HPDE6-E6E7 (cell line): ENCODE measurements around the gene SHISA3.
A peak's percentile ranks its signal among the peaks of the same experiment; 100 is the strongest.
"Not testable (repeated sequence)": the region's sequence is repeated elsewhere in the genome, so short reads cannot be mapped to it uniquely, and the experiment has no call there.

Experiments used
- DNase-seq: peaks from one replicate; pipeline ENCODE4 v3.0.0; 2011; ENCODE audit warnings: missing footprints; ENCODE audit errors: extremely low spot score

SHISA3 gene

DNA sequence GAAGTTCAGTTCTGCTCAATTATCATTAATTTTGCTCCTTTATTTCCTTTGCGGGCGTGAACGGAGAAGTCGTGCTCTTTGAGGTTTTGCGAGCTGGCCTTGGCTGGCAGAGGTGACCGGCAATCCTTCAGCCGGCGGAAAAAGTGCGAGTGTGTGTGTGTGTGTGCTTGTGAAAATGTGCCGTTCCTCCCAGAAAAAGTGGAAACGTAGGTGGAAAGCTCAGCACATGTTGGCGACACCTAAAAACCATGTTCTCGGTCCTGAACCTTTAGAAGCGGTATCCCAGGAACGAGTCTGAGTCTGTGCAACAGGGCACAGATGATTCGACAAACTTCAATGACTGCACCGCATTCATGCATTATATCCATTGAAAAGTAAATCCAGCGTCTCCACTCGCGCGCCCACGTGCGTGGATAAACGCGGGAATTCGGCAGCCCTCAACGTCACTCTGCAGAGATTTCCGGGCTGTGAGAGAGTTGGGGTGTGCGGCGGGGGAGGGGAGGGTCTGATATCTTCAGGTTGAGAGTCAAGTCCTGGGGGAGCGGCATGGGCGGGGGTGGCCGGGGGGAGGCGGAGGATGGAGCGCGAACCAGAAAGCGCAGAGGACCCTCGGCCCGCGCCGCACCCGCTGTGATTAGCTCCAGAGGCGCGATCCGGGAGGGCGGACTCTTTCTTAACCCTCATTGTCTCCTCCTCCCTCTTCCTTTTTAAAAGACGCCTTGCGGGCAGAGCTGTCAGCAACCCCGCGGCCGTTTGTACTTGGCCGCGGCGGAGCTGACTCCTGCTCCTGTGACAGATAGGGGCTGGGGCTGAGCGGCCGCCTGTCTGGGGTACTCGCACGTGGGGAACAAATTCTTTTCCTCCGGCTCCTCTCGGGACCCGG, at the start of gene SHISA3:
Gene SHISA3, plus strand, starts transcription at position 737 of the 883 bp plus-strand sequence. CDS start 569 bp downstream, outside the sequence.
- DNase-seq, result no peak

- DNase-seq, result no peak
Measured at GRCh38 chr4:42348247-42348646, 49.0 kb upstream of the SHISA3 start.

GRCh38 chr4:42348692-42349091, 48.6 kb upstream of the SHISA3 start:
- no peak for DNase-seq

DNA sequence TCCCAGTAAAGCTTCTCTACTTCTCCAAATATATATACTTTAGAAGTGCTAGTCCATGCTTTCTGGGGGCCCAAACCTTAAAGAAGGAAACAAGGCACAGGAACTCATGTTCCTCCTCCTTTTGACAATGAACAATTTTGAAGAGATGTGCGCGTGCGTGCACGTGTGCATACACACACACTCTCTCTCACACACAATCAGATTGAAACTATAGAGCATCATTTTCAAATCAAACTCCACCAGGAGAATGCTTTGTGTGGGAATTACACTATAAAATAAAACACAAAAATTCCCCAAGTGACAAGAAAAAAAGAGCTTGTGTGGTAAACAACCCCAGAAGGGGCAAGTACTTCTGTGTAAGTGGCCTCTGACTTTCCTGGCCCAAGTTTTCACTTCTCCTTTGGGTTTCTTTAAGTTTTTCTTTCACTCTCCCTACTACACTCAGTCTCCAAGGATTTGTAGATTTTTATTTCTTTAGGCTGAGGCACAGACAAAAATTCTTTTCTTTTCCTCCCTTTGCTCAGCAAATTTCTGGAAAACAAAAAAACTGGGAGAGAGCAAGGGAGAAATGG, 46.6 kb upstream of the SHISA3 start:
- no peak for DNase-seq

GRCh38 chr4:42352049-42352448, 45.2 kb upstream of the SHISA3 start:
- no peak for DNase-seq

DNA sequence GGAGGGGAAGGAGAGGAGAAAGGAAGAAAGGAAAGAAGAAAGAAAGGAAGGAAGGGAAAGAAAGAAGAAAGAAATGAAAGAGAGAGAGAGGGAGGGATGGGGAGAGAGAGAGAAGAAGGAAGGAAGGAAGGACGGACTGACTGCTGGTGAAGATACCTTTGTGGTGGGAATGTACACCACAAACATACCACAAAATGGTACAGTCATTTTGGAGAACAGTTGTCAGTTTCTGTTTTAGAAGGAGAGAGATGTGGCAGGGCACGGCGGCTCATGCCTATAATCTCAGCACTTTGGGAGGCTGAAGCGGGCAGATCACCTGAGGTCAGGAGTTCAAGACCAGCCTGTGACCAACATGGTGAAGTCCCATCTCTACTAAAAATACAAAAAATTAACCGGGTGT, 40.0 kb upstream of the SHISA3 start:
- no peak for DNase-seq

GRCh38 chr4:42359711-42360110, 37.6 kb upstream of the SHISA3 start:
- no peak for DNase-seq

DNA sequence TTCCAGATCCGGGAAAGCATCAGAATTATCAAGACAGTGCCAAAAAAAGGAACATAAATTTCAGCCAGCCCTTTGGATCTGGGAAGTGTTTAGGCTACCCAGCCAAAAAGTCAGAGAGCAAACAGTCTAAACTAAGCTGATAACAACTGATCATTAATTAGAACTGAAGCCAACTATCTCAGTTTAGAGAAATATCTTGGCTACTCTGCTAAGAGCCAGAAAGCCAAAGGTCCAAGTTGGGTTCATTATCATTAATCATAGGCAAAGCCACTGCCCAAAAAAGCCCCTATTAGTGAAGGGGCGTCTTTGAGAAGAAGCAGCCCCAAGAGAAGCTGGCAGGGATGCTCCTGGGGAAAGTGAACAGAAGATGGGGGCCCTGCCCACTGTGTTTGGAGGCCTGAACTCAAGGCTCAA, 37.0 kb upstream of the SHISA3 start:
- no peak for DNase-seq

GRCh38 chr4:42361456-42361855, 35.8 kb upstream of the SHISA3 start:
- DNase-seq, result no peak

DNA sequence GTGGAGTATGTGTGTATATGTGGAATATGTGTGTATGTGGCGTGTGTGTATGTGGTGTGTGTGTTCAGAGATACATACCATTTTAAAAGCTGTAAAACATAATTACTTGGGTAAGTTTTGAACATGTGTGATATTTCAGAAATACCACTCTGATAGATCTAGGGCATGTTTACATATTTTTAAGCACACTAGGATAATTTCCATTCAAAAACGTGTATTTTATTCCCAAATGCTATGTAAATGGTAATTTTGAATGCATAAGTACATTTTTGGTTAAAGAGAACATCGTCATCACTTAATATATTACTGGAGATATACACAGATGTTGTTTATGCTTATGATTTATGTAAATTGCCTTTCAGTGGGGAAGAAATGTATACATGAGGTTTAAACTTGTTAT, 34.7 kb upstream of the SHISA3 start:
- no peak for DNase-seq

GRCh38 chr4:42363614-42364013, 33.7 kb upstream of the SHISA3 start:
- DNase-seq, result no peak

DNA sequence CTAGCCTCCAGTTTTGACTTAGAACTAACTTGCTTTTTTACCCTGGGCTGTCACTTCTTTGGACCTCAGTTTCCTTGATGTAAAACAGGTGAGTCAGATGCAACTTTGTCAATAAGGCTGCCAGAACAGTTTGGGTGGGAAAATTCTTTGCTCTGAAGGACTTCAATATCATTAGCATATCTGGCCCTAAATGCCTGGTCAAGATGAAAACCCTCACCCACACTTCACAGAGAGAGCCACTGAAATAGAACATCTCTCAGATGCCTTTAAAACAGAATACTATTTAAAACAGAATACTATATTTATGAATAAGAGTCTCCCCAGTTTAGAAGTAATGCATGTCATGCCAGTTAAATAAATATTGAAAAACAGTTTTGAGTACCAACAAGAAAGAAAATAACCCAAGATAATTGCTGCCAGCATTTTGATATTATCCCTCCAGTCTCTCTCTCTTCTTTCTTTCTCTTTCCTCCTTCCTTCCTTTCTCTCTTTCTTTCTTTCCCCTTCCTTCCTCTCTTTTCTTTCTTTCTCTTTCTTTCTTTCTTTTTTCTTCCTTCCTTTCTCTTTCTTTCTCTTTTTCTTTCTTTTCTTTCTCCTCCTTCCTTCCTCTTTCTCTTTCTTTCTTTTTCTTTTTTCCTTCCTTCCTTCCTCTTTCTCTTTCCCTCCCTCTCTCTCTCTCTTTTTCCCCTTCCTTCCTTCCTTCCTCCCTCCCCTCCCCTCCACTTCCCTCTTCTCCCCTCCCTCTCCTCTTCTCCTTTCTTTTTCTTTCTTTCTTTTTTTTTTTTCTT, 32.8 kb upstream of the SHISA3 start:
- DNase-seq, result no peak

DNA sequence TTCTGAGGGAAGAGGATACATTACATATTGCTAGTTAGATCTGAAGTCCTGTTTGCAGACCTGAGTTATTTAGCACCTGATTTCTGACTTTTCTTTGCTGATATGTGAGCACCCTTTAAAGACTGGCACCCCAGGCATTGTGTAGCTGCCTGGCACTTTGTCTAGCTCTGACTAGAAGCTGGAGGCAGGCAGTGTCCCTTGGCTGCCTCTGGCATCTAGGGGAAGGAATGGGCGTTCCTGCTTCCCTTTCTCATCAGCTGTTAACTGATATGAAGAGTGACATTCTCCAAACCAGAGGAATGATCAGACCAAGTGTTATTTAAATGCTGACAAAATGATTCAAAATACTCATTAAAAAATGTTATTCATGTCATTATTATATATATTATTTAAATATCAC, 30.3 kb upstream of the SHISA3 start:
- DNase-seq, result no peak

- DNase-seq, result no peak
Measured at GRCh38 chr4:42369489-42369888, 27.8 kb upstream of the SHISA3 start.

DNA sequence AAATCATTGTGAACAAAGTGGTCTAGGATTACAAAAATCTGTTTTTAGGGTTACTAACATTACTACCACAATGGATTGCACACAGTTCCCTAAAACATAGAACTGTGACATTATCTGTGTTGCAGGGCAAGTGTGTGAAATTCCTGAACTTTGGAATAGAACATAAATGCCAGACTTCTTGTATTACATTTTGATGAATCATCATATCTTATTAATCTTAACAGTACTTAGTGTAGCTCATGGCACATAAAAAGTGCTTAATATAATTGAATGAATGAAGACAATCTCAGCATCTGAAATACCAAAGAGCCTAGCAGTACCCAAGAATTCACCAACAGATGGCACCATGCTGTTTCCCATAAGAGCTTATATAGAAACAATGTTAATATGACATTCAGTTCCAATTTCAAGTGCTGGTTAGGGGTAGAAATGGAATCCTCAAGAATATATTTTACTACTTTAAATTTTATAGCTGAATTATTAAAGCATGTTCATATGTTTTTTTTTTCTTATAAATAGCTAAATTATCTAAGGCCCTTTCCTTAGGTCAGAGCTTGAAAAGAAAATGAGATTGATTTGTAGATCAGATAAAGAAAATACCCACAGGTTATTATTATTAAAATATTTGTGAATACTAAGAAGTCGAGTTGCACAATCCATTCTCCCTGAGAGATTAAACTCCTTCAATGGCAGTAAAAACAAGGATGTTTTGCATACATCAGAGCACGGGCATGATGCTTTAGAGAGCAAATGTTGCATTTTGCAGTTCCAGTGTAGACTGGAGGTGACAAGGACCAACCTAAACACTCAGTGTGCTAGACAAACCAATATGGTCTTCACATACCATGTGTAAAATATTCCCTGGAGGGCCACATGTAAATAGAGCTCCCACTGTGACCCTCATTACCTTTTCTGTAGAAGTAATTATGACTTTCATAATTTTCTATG, 25.7 kb upstream of the SHISA3 start:
- DNase-seq, result peak; percentile 20

GRCh38 chr4:42372303-42372702, 25.0 kb upstream of the SHISA3 start:
- DNase-seq, result not testable (repeated sequence)

DNA sequence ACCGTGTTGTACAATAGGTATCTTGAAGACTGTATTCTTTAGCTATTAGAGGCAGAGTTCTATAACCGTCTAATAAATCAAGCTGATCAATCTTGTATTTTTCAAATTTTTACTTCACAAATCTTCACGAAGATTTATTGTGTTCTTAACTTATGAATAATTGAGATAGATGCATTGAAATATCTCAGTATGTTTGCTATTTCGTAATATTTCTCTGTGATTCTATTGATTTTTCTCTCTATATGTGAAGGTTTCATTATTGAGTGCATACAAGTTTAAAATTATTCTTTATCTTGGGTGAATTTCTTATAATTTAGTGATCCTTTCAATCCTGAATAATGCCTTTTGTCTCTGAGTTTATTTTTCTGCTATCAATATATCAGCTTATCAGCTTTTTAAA, 19.8 kb upstream of the SHISA3 start:
- no peak for DNase-seq

DNA sequence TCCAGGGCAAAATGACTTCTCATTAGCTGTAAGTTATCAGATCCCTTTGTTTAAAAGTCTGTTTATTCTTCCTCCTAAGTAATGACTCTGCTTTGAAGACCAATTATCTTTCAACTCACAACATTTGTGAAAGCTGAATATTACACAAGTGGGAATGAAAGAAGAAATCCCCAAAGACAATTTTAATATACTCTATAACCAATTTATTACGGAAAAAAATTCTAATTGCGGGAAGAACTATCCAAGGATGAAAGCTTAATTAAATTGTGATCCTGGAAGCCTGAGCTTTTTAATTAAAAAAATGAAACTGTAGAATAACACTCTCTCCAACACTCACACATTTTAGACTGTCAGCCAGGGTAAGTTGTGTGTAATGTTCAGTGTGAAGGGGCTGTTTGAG, 15.6 kb upstream of the SHISA3 start:
- no peak for DNase-seq

DNA sequence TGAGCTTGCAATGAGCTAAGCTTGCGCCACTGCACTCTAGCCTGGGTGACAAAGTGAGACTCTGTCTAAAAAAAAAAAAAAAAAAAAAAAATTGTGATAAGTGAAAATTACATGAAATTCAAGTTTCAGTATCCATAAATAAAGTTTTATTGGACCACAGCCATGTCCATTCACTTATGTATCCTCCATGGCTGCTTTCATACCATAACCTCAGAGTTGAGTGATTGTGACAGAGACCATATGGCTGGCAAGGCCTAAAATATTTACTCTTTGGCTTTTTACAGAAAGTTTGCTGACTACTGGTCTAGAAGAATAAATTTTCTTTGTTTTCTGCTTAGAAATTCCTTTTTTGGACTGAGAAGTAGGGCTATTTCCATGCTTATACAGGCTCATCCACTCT, 11.8 kb upstream of the SHISA3 start:
- no peak for DNase-seq

- no peak for DNase-seq
Measured at GRCh38 chr4:42390622-42391354, 6.5 kb upstream of the SHISA3 start.

DNA sequence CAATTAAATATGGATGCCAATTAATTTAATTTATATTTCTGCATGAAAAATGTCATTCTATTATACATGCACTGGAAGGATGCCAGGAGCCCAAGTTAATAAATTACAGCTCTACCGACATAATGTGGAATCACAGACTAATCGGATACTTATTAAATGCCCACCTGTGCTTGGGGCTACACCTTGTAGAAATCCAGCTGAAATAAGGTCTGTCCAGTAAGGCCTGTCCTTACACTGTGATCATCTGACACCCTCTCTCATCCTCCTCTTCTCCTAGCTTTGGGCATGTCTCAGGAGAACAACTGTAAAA, 6.0 kb upstream of the SHISA3 start:
- no peak for DNase-seq
